Lower lobe of right lung (tissue), 2 donors: Measurements from ENCODE around the gene NHERF1. TPM values are rescaled to one million over a fixed set of nuclear protein-coding genes. Genes with fewer than 3 reads are reported as not detected.

Experiments
- ATAC-seq, 2 donors: fragments of 200-7000 bp; cut with Tn5 transposase; one replicate each; pipeline ENCODE4 v1.9.1; 2020 to 2022; ENCODE audit warnings: mild to moderate bottlenecking in 2 of 2, moderate library complexity in 2 of 2
- DNase-seq: peaks from one replicate; pipeline ENCODE4 v3.0.0-alpha.2; 2020
- H3K27ac ChIP-seq: fragments of 200-600 bp; one replicate; pipeline ENCODE4 v1.8.0; 2022
- H3K27me3 ChIP-seq: fragments of 200-600 bp; one replicate; pipeline ENCODE4 v1.8.0; 2022; ENCODE audit warnings: low read depth
- H3K36me3 ChIP-seq: fragments of 200-600 bp; one replicate; pipeline ENCODE4 v1.8.0; 2022; ENCODE audit warnings: mild to moderate bottlenecking
- H3K4me1 ChIP-seq: fragments of 200-600 bp; one replicate; pipeline ENCODE4 v1.8.0; 2022
- H3K4me3 ChIP-seq: fragments of 200-600 bp; one replicate; pipeline ENCODE4 v1.8.0; 2022; ENCODE audit warnings: mild to moderate bottlenecking
- H3K9me3 ChIP-seq: fragments of 200-600 bp; one replicate; pipeline ENCODE4 v1.8.0; 2022
- intact Hi-C: fragments of 100-400 bp; cut with DNase I; formaldehyde crosslinking; loops from one replicate; pipeline ENCODE4 v1.11.0; 2022
- total RNA-seq: library from RNA; stranded (reverse); fragmentation: NEBNext Ultra II Directional; extraction: Animal tissue kit (Norgen Biotek cat#: 25700); gene quantifications from one replicate; pipeline ENCODE4 v1.2.1, GENCODE V29; 2021
- TF ChIP-seq, protein P1 (sequence below): fragments of 200-600 bp; IDR thresholded peaks from one replicate; pipeline ENCODE4 v1.8.0; 2022; ENCODE audit warnings: antibody characterized with exemption, mild to moderate bottlenecking
- donor health status: DM: no; HTN: yes; CAD: no; lungs with severe emphysema.

Gene NHERF1
- total RNA-seq, 1 donor from 2014 or later: 35.7 TPM

GRCh38 chr17:74763565-74764387, 15.3 kb downstream of the NHERF1 start:
- intact Hi-C loops: no loop called here
- Histone ChIP-seq H3K27me3 (no peaks in the 10 kb centered on the region), H3K4me1 (peaks cover 38% of the 10 kb centered on the region), H3K36me3 (peaks cover 16% of the 10 kb centered on the region), H3K27ac (no peak overlapping the region), H3K4me3 (no peak overlapping the region), H3K9me3 (no peaks in the 10 kb centered on the region)
- TF ChIP-seq, protein P1, sequence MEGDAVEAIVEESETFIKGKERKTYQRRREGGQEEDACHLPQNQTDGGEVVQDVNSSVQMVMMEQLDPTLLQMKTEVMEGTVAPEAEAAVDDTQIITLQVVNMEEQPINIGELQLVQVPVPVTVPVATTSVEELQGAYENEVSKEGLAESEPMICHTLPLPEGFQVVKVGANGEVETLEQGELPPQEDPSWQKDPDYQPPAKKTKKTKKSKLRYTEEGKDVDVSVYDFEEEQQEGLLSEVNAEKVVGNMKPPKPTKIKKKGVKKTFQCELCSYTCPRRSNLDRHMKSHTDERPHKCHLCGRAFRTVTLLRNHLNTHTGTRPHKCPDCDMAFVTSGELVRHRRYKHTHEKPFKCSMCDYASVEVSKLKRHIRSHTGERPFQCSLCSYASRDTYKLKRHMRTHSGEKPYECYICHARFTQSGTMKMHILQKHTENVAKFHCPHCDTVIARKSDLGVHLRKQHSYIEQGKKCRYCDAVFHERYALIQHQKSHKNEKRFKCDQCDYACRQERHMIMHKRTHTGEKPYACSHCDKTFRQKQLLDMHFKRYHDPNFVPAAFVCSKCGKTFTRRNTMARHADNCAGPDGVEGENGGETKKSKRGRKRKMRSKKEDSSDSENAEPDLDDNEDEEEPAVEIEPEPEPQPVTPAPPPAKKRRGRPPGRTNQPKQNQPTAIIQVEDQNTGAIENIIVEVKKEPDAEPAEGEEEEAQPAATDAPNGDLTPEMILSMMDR: no peak
- DNase-seq (no peak), ATAC-seq (no peak)

DNA sequence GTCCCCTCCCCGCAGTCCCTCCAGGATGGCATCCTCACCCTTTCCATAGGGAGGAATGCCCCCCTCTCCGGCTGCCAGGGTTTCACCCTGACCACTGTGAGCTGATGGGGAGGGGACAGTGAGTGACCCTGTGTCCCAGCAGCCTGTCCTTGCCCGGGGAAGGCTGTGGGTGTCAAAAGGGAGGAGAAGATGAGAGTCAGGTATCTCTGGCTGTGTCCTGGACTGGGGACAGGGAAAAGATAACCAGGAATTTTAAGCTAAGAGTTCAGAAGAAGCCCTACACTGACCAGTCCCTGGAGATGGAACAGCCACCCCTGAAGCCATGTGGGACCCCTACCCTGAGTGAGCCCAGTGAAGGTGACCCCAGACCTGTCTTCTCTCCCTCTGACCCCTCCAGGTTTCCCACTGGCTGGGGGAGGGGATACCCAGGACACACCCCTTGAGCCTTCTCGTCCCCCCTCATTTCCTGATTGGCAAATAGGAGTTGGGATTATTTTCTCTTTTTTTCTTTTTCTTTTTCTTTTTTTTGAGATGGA, 16.4 kb downstream of the NHERF1 start:
- Histone ChIP-seq H3K27ac (no peak overlapping the region), H3K4me1 (peaks cover 28% of the 10 kb centered on the region), H3K36me3 (peaks cover 26% of the 10 kb centered on the region), H3K27me3 (no peaks in the 10 kb centered on the region), H3K9me3 (no peaks in the 10 kb centered on the region), H3K4me3 (no peak overlapping the region)
- TF ChIP-seq, protein P1: no peak
- intact Hi-C loops: no loop called here
- DNase-seq: no peak
- no peak for ATAC-seq

GRCh38 chr17:74766413-74766812, 18.0 kb downstream of the NHERF1 start:
- H3K36me3 ChIP-seq: peaks cover 42% of the 10 kb centered on the region

DNA sequence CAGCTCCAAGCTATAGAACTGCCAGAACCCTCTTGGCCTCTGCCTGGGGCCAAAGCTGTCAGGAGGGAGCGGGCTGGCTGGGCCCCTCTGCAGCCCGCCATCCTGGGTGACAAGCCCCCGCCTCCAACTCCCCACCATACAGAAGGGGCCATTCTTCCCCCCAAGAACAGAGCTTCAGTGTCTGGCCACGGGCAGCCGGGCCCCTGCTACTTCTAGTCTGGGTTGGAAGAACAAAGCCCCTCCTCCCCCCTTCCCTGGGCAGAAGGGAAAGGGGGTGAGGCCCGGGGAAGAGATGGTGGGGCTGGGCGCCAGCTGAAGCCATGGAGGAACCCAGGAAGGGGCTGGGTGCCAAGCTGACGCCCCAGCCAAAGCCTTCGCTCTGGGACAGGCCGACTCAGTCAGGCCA, 18.7 kb downstream of the NHERF1 start:
- no peaks in the 10 kb centered on the region for H3K27me3 ChIP-seq
- no peak overlapping the region for H3K4me3 ChIP-seq
- TF ChIP-seq, protein P1: no peak
- intact Hi-C loops: no loop called here
- peaks cover 49% of the 10 kb centered on the region for H3K36me3 ChIP-seq
- no peaks in the 10 kb centered on the region for H3K9me3 ChIP-seq
- H3K27ac ChIP-seq: peak overlapping the region; percentile 18
- H3K4me1 ChIP-seq: peaks cover 10% of the 10 kb centered on the region
- no peak for ATAC-seq
- DNase-seq: no peak

More at GRCh38 chr17:74766413-74766812, 18.0 kb downstream of the NHERF1 start:
- Histone ChIP-seq H3K9me3 (no peaks in the 10 kb centered on the region), H3K27me3 (no peaks in the 10 kb centered on the region), H3K27ac (no peak overlapping the region), H3K4me1 (peaks cover 12% of the 10 kb centered on the region), H3K4me3 (no peak overlapping the region)
- TF ChIP-seq, protein P1: no peak
- DNase-seq (no peak), ATAC-seq (no peak)
- intact Hi-C loops: no loop called here

DNA sequence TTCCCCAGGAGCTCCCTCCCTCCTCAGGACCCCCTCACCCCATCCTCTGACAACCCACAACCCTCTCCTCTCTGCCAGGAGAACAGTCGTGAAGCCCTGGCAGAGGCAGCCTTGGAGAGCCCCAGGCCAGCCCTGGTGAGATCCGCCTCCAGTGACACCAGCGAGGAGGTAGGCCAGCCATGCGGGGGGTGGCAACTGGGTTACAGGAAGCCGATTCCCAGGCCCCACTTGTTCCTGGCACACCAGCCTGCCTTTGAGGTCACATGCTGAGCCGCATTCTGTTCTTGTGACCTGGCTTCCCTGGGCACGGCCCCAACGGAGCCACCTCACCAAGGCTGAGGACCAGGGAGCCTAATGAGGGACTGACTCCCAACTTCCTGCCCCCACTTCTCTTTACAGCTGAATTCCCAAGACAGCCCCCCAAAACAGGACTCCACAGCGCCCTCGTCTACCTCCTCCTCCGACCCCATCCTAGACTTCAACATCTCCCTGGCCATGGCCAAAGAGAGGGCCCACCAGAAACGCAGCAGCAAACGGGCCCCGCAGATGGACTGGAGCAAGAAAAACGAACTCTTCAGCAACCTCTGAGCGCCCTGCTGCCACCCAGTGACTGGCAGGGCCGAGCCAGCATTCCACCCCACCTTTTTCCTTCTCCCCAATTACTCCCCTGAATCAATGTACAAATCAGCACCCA, 19.8 kb downstream of the NHERF1 start:
- Histone ChIP-seq H3K4me3 (no peak overlapping the region), H3K27ac (no peak overlapping the region), H3K27me3 (no peaks in the 10 kb centered on the region), H3K4me1 (peaks cover 10% of the 10 kb centered on the region), H3K9me3 (no peaks in the 10 kb centered on the region), H3K36me3 (peaks cover 60% of the 10 kb centered on the region)
- intact Hi-C loops: no loop called here
- peak; percentile 29 to 41 for ATAC-seq
- TF ChIP-seq, protein P1: no peak
- DNase-seq: no peak
